Upper lobe of left lung (tissue), 4 donors: ENCODE results near the gene ANKS4B.

Source experiments
- CTCF ChIP-seq, 6 experiments: fragments of 450-650 bp in 4 of 6; fragments of 200-600 bp in 2 of 6; sonication (generic) in 2 of 6; IDR thresholded peaks; one replicate each; pipeline ENCODE4 v1.5.1; 2016 to 2019; ENCODE audit warnings: antibody characterized with exemption in 6 of 6
- POLR2A ChIP-seq, 4 donors: fragments of 450-650 bp; IDR thresholded peaks; one replicate each; pipeline ENCODE4 v1.5.1; 2016 to 2017; ENCODE audit warnings: antibody characterized with exemption in 4 of 4, mild to moderate bottlenecking in 2 of 4
- POLR2AphosphoS5 ChIP-seq, 2 donors: sonication (generic); formaldehyde crosslinking; IDR thresholded peaks; one replicate each; pipeline ENCODE4 v1.5.1; 2017; ENCODE audit warnings: antibody characterized with exemption in 2 of 2

- TF ChIP-seq POLR2AphosphoS5 (IDR thresholded peaks at IDR 0.05) = no peak
- TF ChIP-seq CTCF (IDR thresholded peaks at IDR 0.05) = no peak
- no peak for TF ChIP-seq POLR2A (IDR thresholded peaks at IDR 0.05)
Observed at GRCh38 chr16:21276090-21276489, 42.6 kb downstream of the ANKS4B start.
